Aorta (tissue), 5 donors: Measurements from ENCODE around the gene ACTN4. TPM values are rescaled to one million over a fixed set of nuclear protein-coding genes. Genes with fewer than 3 reads are reported as not detected.

Source experiments
- ATAC-seq: fragments of 200-7000 bp; cut with Tn5 transposase; one replicate; pipeline ENCODE4 v1.9.1; 2022; ENCODE audit warnings: moderate library complexity; ENCODE audit not compliant: low FRiP score
- DNase-seq, 2 donors: peaks; one replicate each; pipeline ENCODE4 v3.0.0-alpha.2; 2020
- H3K27ac ChIP-seq, 2 donors: one replicate each; pipeline ENCODE4 v1.5.1; 2013; ENCODE audit warnings: low read length in 2 of 2, mild to moderate bottlenecking in 2 of 2, moderate library complexity in 2 of 2, control low read depth in 1 of 2, inconsistent platforms in 1 of 2, low read depth in 1 of 2
- H3K27me3 ChIP-seq, 2 donors: one replicate each; pipeline ENCODE4 v1.6.1; 2013; ENCODE audit warnings: control low read depth in 1 of 2, low read length in 1 of 2, mild to moderate bottlenecking in 1 of 2, moderate library complexity in 1 of 2; ENCODE audit not compliant: insufficient read depth in 2 of 2, control insufficient read depth in 1 of 2
- H3K36me3 ChIP-seq, 2 donors: one replicate each; pipeline ENCODE4 v1.6.1; 2013; ENCODE audit warnings: control low read depth in 1 of 2, low read length in 1 of 2, mild to moderate bottlenecking in 1 of 2; ENCODE audit not compliant: insufficient read depth in 2 of 2, control insufficient read depth in 1 of 2
- H3K4me1 ChIP-seq, 2 donors: one replicate each; pipeline ENCODE4 v1.6.1; 2013; ENCODE audit warnings: low read length in 2 of 2, control low read depth in 1 of 2, mild to moderate bottlenecking in 1 of 2, moderate library complexity in 1 of 2; ENCODE audit not compliant: insufficient read depth in 2 of 2, control insufficient read depth in 1 of 2
- H3K4me3 ChIP-seq, 2 donors: one replicate each; pipeline ENCODE4 v1.5.1; 2013; ENCODE audit warnings: low read length in 2 of 2, control low read depth in 1 of 2, mild to moderate bottlenecking in 1 of 2
- H3K9me3 ChIP-seq: one replicate; pipeline ENCODE4 v1.6.1; 2013; ENCODE audit warnings: mild to moderate bottlenecking, low read length; ENCODE audit not compliant: control insufficient read depth
- WGBS, 2 donors: extraction: QIAGEN DNeasy Blood & Tissue Kit; methylation state at CpG; one replicate each; pipeline ENCODE4 v1.1.7; 2013; 5-methylcytosine and 5-hydroxymethylcytosine counted together
- intact Hi-C, 2 donors: fragments of 100-400 bp; cut with DNase I; formaldehyde crosslinking; loops; one replicate each; pipeline versions ENCODE4 v1.14.2 to v1.15.0; 2022
- polyA plus RNA-seq, 2 donors: library from polyadenylated mRNA; stranded (reverse); fragments of 200-250 nt; gene quantifications; one replicate each; pipeline ENCODE4 v1.2.3, GENCODE V29; 2013
- total RNA-seq, 2 donors: library from RNA; stranded (reverse); fragmentation: NEBNext Ultra II Directional; extraction: Animal tissue kit (Norgen Biotek cat#: 25700); gene quantifications; one replicate each; pipeline ENCODE4 v1.2.1, GENCODE V29; 2021
- donor health status: healthy with polysubstance abuse.
- donor health status: Bipolar disorder and iron deficiency.
- donor health status: DM: no; HTN: no; CAD: no.
- donor health status: DM: no; HTN: no; CAD: no.
- donor health status: DM: yes; HTN: yes; CAD: no.

ACTN4 gene
- total and polyA plus RNA-seq, 4 donors = 111 to 1,985 (median 479) TPM

- DNase-seq = no peak
- H3K4me3 ChIP-seq = no peak overlapping the region
- H3K27me3 ChIP-seq = no peaks in the 10 kb centered on the region
- no peaks in the 10 kb centered on the region for H3K4me1 ChIP-seq
- peaks cover 0 to 13% of the 10 kb centered on the region in 2 donors for H3K36me3 ChIP-seq
- no peaks in the 10 kb centered on the region for H3K9me3 ChIP-seq
- WGBS, 2 donors = 87 to 93% methylated on average over 1 of the region's 1 CpG
- H3K27ac ChIP-seq = peak overlapping the region in 1 of 2 donors; percentile 14
- ATAC-seq = no peak
- intact Hi-C loops = loop anchor here in 1 of 2 donors (5.0 to 10.0 kb wide), 2 partner anchors 99 to 338 kb away; partner anchors contain the start of gene ECH1
These were observed 85.7 kb downstream of the ACTN4 start for GRCh38 chr19:38733241-38733492.

- Histone ChIP-seq H3K4me1 (no peaks in the 10 kb centered on the region), H3K27me3 (no peaks in the 10 kb centered on the region)
- ATAC-seq = no peak
These were observed 86.2 kb downstream of the ACTN4 start for GRCh38 chr19:38733493-38734175.

GRCh38 chr19:38734176-38734425 is 86.7 kb downstream of the ACTN4 start:
- Histone ChIP-seq H3K4me3 (no peak overlapping the region), H3K9me3 (no peaks in the 10 kb centered on the region), H3K36me3 (peaks cover 0 to 10% of the 10 kb centered on the region in 2 donors), H3K27me3 (no peaks in the 10 kb centered on the region), H3K27ac (peak overlapping the region in 1 of 2 donors; percentile 15), H3K4me1 (no peaks in the 10 kb centered on the region)
- 52 to 61% methylated on average over 4 of the region's 4 CpGs for WGBS, 2 donors
- peak in 1 of 2 donors; percentile 51 for DNase-seq
- intact Hi-C loops = loop anchor here in 1 of 2 donors (5.0 to 10.0 kb wide), 2 partner anchors 98 to 339 kb away; partner anchors contain the start of gene ECH1
- ATAC-seq = no peak

More at GRCh38 chr19:38733493-38734175, 86.2 kb downstream of the ACTN4 start:
- peak; percentile 51 to 78 for DNase-seq
- intact Hi-C loops = loop anchor here in 1 of 2 donors (5.0 to 10.0 kb wide), 2 partner anchors 99 to 339 kb away; partner anchors contain the start of gene ECH1
- WGBS, 2 donors = 55 to 64% methylated on average over 6 of the region's 6 CpGs
- Histone ChIP-seq H3K4me3 (no peak overlapping the region), H3K36me3 (peaks cover 0 to 12% of the 10 kb centered on the region in 2 donors), H3K9me3 (no peaks in the 10 kb centered on the region), H3K27ac (peak overlapping the region in 1 of 2 donors; percentile 15)

GRCh38 chr19:38734426-38735256 is 87.2 kb downstream of the ACTN4 start:
- H3K4me1 ChIP-seq = no peaks in the 10 kb centered on the region
- intact Hi-C loops = loop anchor here in 1 of 2 donors (5.0 to 10.0 kb wide), 2 partner anchors 98 to 340 kb away; partner anchors contain the start of gene ECH1
- no peak overlapping the region for H3K4me3 ChIP-seq
- H3K9me3 ChIP-seq = no peaks in the 10 kb centered on the region
- DNase-seq (peak; percentile 60 to 81), ATAC-seq (no peak)
- WGBS, 2 donors = 43 to 46% methylated on average over 13 of the region's 13 CpGs
- peaks cover 0 to 8% of the 10 kb centered on the region in 2 donors for H3K36me3 ChIP-seq
- H3K27me3 ChIP-seq = no peaks in the 10 kb centered on the region
- peak overlapping the region in 1 of 2 donors; percentile 15 for H3K27ac ChIP-seq

- Histone ChIP-seq H3K4me1 (no peaks in the 10 kb centered on the region), H3K4me3 (no peak overlapping the region), H3K36me3 (peaks cover 0 to 8% of the 10 kb centered on the region in 2 donors), H3K9me3 (no peaks in the 10 kb centered on the region), H3K27me3 (no peaks in the 10 kb centered on the region), H3K27ac (peak overlapping the region in 1 of 2 donors; percentile 6)
- intact Hi-C loops = loop anchor here in 1 of 2 donors (10.0 kb wide), 1 partner anchor 340 kb away; no protein-coding TSS in a partner anchor
- peak; percentile 41 to 77 for DNase-seq
- WGBS, 2 donors = 23 to 28% methylated on average over 18 of the region's 18 CpGs
- ATAC-seq = peak; percentile 9
These were observed 87.8 kb downstream of the ACTN4 start for GRCh38 chr19:38735257-38735686.

- DNase-seq = peak; percentile 68 to 89
- intact Hi-C loops = loop anchor here in 1 of 2 donors (10.0 kb wide), 1 partner anchor 341 kb away; no protein-coding TSS in a partner anchor
- Histone ChIP-seq H3K27ac (no peak overlapping the region), H3K4me3 (no peak overlapping the region), H3K27me3 (no peaks in the 10 kb centered on the region), H3K4me1 (no peaks in the 10 kb centered on the region), H3K36me3 (peaks cover 0 to 2% of the 10 kb centered on the region in 2 donors), H3K9me3 (no peaks in the 10 kb centered on the region)
- 2% methylated on average over 36 to 42 of the region's 42 CpGs for WGBS, 2 donors
- ATAC-seq = peak; percentile 3
These were observed 88.6 kb downstream of the ACTN4 start for GRCh38 chr19:38736036-38736412.

- Histone ChIP-seq H3K27me3 (no peaks in the 10 kb centered on the region), H3K27ac (no peak overlapping the region), H3K4me1 (no peaks in the 10 kb centered on the region), H3K36me3 (no peaks in the 10 kb centered on the region), H3K4me3 (no peak overlapping the region), H3K9me3 (no peaks in the 10 kb centered on the region)
- ATAC-seq = no peak
- peak in 1 of 2 donors; percentile 88 for DNase-seq
- intact Hi-C loops = loop anchor here in 1 of 2 donors (10.0 kb wide), 1 partner anchor 342 kb away; no protein-coding TSS in a partner anchor
- WGBS, 2 donors = 13% methylated on average over 31 to 36 of the region's 36 CpGs
These were observed 89.2 kb downstream of the ACTN4 start for GRCh38 chr19:38736413-38737280.

GRCh38 chr19:38737281-38737865 is 89.9 kb downstream of the ACTN4 start:
- no peaks in the 10 kb centered on the region for H3K36me3 ChIP-seq
- DNase-seq = peak in 1 of 2 donors; percentile 27
- whole genome bisulfite sequencing, 2 donors = 57 to 72% methylated on average over 20 to 22 of the region's 22 CpGs
- no peak for ATAC-seq
- H3K27me3 ChIP-seq = no peaks in the 10 kb centered on the region
- intact Hi-C loops = loop anchor here in 1 of 2 donors (10.0 kb wide), 1 partner anchor 343 kb away; no protein-coding TSS in a partner anchor
- H3K27ac ChIP-seq = no peak overlapping the region
- H3K4me1 ChIP-seq = no peaks in the 10 kb centered on the region
- H3K4me3 ChIP-seq = no peak overlapping the region
- no peaks in the 10 kb centered on the region for H3K9me3 ChIP-seq
